GM12865 (cell line): ENCODE results near the gene DMWD.

Source experiments
- DNase-seq: peaks from one replicate; pipeline ENCODE4 v3.0.0; 2010; ENCODE audit warnings: low read depth
- H3K4me3 ChIP-seq: 2 replicates; pipeline ENCODE4 v1.5.1; 2011; ENCODE audit warnings: mild to moderate bottlenecking, low read depth, low read length, control low read depth
- TF ChIP-seq, protein P1 (sequence below): IDR thresholded peaks from 2 replicates; pipeline ENCODE4 v1.5.1; 2011; ENCODE audit warnings: low read length, control low read depth, low read depth, inconsistent platforms; ENCODE audit not compliant: insufficient read depth; ENCODE audit errors: missing control alignments

The DMWD gene

DNA sequence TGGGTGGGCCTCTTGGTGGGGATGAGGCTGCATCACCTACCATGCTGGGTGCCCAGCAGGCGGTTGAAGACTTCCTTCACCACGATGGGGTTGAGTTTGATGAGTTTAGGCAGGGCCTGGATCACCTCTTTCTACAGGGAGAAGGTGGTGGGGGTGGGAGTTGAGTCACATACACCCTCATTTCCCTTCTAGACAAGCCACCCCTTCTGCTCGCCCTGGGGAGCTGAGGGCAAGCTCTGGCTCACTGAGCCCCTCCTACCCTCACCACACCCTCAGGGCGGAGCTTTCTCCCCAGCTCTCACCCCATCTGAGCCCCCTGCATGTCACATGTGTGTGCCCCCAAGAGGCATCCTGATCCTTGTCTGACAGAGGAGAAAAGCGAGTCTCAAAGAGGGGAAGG is 30.1 kb upstream of the DMWD start:
- TF ChIP-seq, protein P1, sequence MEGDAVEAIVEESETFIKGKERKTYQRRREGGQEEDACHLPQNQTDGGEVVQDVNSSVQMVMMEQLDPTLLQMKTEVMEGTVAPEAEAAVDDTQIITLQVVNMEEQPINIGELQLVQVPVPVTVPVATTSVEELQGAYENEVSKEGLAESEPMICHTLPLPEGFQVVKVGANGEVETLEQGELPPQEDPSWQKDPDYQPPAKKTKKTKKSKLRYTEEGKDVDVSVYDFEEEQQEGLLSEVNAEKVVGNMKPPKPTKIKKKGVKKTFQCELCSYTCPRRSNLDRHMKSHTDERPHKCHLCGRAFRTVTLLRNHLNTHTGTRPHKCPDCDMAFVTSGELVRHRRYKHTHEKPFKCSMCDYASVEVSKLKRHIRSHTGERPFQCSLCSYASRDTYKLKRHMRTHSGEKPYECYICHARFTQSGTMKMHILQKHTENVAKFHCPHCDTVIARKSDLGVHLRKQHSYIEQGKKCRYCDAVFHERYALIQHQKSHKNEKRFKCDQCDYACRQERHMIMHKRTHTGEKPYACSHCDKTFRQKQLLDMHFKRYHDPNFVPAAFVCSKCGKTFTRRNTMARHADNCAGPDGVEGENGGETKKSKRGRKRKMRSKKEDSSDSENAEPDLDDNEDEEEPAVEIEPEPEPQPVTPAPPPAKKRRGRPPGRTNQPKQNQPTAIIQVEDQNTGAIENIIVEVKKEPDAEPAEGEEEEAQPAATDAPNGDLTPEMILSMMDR: no peak
- no peak for DNase-seq
- H3K4me3 ChIP-seq: no peak overlapping the region

- no peak overlapping the region for H3K4me3 ChIP-seq
- TF ChIP-seq, protein P1: no peak
- no peak for DNase-seq
These were observed 28.9 kb upstream of the DMWD start for GRCh38 chr19:45821570-45821969.

- H3K4me3 ChIP-seq: no peak overlapping the region
- no peak for DNase-seq
- TF ChIP-seq, protein P1: no peak
These were observed 28.5 kb upstream of the DMWD start for GRCh38 chr19:45821103-45821521.

DNA sequence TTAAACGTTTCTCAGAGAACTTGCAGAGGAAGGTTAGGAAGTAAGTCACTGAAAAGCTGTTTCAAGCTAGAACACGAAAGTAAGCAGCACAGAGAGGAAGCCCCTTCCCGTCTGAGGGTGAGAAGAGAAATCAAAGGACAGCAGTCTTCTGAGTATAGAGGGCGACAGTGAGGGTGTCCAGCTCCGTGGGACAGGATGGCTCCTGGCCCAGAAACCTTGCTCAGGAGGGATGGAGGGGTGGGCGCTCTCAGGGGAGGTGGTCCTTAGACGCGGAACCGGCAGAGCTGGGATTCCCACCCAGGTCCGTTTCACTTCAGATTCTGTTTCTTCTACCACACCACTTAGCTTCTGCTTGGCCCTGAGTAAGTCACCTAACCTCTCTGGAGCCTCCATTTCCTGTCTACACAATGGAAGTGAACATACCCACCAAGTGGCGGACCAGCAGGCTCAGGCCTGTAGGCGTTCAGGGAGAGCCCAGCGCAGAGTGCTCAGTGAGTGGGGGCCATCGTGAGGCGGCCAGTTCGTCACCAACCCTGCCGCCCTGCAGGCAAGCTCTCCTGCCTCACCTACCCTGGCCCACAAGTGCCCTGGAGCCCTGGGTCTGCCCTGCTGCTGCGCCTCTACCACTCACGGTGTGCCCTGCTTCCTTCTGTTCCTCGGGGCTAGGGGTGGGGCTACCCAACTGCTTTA is 27.9 kb upstream of the DMWD start:
- TF ChIP-seq, protein P1: no peak
- no peak overlapping the region for H3K4me3 ChIP-seq

DNA sequence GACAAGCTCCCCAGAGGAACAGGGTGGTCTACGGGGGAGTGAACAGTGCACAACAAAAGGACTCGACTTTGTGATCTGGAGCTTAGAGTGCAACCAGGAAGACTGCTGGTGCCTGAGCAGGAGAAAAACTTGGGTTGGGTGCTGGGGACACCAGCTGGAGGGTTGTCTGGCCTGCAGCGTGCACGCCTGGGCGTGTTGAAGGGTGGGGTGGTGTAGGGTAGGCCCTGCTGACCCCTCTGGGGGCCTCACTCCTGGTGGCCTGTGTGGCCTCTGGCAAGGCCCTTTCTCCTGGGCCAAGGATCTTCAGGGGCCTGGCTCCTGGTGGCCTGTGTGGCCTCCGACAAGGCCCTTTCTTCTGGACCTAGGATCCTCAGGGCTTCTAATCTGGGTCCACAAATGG is 27.1 kb upstream of the DMWD start:
- H3K4me3 ChIP-seq: no peak overlapping the region
- DNase-seq: no peak
- TF ChIP-seq, protein P1: no peak

More for the DNA sequence above, 27.9 kb upstream of the DMWD start:
- no peak for DNase-seq

- no peak overlapping the region for H3K4me3 ChIP-seq
- no peak for DNase-seq
- TF ChIP-seq, protein P1: no peak
These were observed 25.2 kb upstream of the DMWD start for GRCh38 chr19:45817725-45818301.
